DND-41 (cell line): ENCODE results near the gene LINGO1.

Source experiments
- EZH2 ChIP-seq: IDR thresholded peaks from 3 replicates; pipeline ENCODE4 v1.6.1; 2012; ENCODE audit warnings: borderline replicate concordance, low read depth, mild to moderate bottlenecking, moderate library complexity, low read length, inconsistent platforms; ENCODE audit not compliant: severe bottlenecking
- TF ChIP-seq, protein P1 (sequence below): IDR thresholded peaks from 2 replicates; pipeline ENCODE4 v1.5.1; 2012; ENCODE audit warnings: borderline replicate concordance, low read length, moderate library complexity, mild to moderate bottlenecking; ENCODE audit not compliant: poor library complexity, severe bottlenecking; ENCODE audit errors: extremely low read depth

DNA sequence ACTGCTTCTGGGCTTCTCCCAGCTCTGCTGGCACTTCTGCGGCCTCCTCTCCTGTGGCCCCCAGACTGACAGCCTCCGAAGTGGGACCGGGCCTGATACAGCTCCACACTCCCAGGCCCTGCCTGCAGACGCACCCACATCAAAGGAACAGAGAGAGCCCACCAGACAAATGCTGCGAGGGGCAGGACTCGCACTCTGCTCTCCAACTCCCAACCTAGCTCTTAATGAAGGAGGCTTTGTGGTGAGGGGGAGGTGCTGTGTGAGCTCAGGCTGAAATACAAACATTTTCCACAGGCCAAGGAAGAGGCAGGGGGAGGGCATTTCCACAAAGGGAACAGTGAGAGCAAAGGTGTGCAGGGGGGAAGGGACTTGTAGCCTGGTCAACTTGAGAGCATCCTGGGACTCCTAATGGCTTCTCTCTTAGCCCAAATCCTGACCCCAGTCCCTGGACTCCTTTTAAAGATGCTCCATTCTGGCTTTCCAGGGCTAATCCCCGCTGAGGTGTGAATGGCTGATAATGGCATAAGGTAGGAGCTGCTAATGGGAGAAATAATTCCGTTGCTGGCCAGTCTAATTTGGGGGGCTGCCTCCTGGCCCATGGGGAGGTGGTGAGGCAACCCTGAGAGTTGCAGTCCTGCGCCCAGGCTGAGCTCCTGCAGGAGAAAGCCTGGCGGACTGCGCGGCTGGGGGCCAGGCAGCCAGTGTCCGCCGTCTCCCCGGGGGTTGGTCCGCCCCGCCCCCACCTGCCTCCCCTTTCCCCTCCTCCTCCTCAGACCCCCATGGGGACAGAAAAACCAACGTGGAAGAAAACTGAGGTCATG is 9.6 kb downstream of the LINGO1 start:
- TF ChIP-seq, protein P1, sequence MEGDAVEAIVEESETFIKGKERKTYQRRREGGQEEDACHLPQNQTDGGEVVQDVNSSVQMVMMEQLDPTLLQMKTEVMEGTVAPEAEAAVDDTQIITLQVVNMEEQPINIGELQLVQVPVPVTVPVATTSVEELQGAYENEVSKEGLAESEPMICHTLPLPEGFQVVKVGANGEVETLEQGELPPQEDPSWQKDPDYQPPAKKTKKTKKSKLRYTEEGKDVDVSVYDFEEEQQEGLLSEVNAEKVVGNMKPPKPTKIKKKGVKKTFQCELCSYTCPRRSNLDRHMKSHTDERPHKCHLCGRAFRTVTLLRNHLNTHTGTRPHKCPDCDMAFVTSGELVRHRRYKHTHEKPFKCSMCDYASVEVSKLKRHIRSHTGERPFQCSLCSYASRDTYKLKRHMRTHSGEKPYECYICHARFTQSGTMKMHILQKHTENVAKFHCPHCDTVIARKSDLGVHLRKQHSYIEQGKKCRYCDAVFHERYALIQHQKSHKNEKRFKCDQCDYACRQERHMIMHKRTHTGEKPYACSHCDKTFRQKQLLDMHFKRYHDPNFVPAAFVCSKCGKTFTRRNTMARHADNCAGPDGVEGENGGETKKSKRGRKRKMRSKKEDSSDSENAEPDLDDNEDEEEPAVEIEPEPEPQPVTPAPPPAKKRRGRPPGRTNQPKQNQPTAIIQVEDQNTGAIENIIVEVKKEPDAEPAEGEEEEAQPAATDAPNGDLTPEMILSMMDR, result no peak
- no peak for TF ChIP-seq EZH2
